Common myeloid progenitor, CD34-positive (primary cell): ENCODE results near the gene SNCAIP.
A peak's percentile ranks its signal among the peaks of the same experiment; 100 is the strongest.

Experiments
- CTCF ChIA-PET: fragments of 350-600 bp; sonication (Branson Sonifier 250); formaldehyde crosslinking; loops from one replicate; lab custom pipeline; 2021; ENCODE audit warnings: antibody characterized with exemption; lab: Charles Lee
- POLR2A ChIA-PET: fragments of 350-600 bp; sonication (Branson Sonifier 250); formaldehyde crosslinking; loops from one replicate; lab custom pipeline; 2021; ENCODE audit warnings: antibody characterized with exemption; lab: Charles Lee
- DNase-seq, 3 donors: peaks; one replicate each; pipeline versions ENCODE4 v3.0.0 to v3.0.0-alpha.2; 2013
- H3K27ac ChIP-seq, 2 experiments: 1 replicate in 1 of 2; 2 replicates in 1 of 2; pipeline ENCODE4 v1.7.0; 2013; ENCODE audit warnings: inconsistent platforms in 2 of 2, low read length in 2 of 2, mild to moderate bottlenecking in 2 of 2, low read depth in 1 of 2, moderate library complexity in 1 of 2; ENCODE audit not compliant: severe bottlenecking in 2 of 2, insufficient read depth in 1 of 2, poor library complexity in 1 of 2
- H3K27me3 ChIP-seq, 5 experiments: replicated peaks in 2 of 5; 1 replicate in 3 of 5; 2 replicates in 2 of 5; pipeline versions ENCODE4 v1.6.1 to v1.7.0; 2013; ENCODE audit warnings: low read length in 4 of 5, mild to moderate bottlenecking in 2 of 5, moderate library complexity in 2 of 5, inconsistent platforms in 1 of 5; ENCODE audit not compliant: insufficient read depth in 5 of 5, control insufficient read depth in 4 of 5
- H3K36me3 ChIP-seq, 4 experiments: 1 replicate in 2 of 4; 2 replicates in 2 of 4; pipeline versions ENCODE4 v1.6.1 to v1.7.0; 2013; ENCODE audit warnings: low read length in 3 of 4, control low read depth in 1 of 4, mild to moderate bottlenecking in 1 of 4; ENCODE audit not compliant: control insufficient read depth in 4 of 4, insufficient read depth in 4 of 4
- H3K4me1 ChIP-seq, 4 experiments: 1 replicate in 3 of 4; 2 replicates in 1 of 4; pipeline versions ENCODE4 v1.6.1 to v1.7.1; 2013; ENCODE audit warnings: low read length in 3 of 4, mild to moderate bottlenecking in 3 of 4, control low read depth in 1 of 4, inconsistent platforms in 1 of 4, moderate library complexity in 1 of 4; ENCODE audit not compliant: control insufficient read depth in 4 of 4, insufficient read depth in 4 of 4; ENCODE audit errors: control extremely low read depth in 1 of 4
- H3K4me3 ChIP-seq, 7 experiments: 1 replicate in 4 of 7; 2 replicates in 3 of 7; pipeline versions ENCODE4 v1.5.1 to v1.7.0; 2013; ENCODE audit warnings: mild to moderate bottlenecking in 7 of 7, low read length in 6 of 7, moderate library complexity in 6 of 7, inconsistent platforms in 2 of 7, low read depth in 2 of 7, control low read depth in 1 of 7; ENCODE audit not compliant: insufficient read depth in 4 of 7, control insufficient read depth in 1 of 7; ENCODE audit errors: extremely low read depth in 1 of 7
- H3K9me3 ChIP-seq, 5 experiments: 1 replicate in 4 of 5; 2 replicates in 1 of 5; pipeline versions ENCODE4 v1.6.1 to v1.7.1; 2013; ENCODE audit warnings: low read length in 4 of 5, mild to moderate bottlenecking in 2 of 5, inconsistent platforms in 1 of 5, low read depth in 1 of 5, moderate library complexity in 1 of 5; ENCODE audit not compliant: control insufficient read depth in 4 of 5, insufficient read depth in 2 of 5; ENCODE audit errors: control extremely low read depth in 1 of 5
- WGBS: methylation state at CpG from one replicate; pipeline ENCODE4 v1.1.5; 2013; ENCODE audit not compliant: insufficient coverage; 5-methylcytosine and 5-hydroxymethylcytosine counted together

Gene SNCAIP

DNA sequence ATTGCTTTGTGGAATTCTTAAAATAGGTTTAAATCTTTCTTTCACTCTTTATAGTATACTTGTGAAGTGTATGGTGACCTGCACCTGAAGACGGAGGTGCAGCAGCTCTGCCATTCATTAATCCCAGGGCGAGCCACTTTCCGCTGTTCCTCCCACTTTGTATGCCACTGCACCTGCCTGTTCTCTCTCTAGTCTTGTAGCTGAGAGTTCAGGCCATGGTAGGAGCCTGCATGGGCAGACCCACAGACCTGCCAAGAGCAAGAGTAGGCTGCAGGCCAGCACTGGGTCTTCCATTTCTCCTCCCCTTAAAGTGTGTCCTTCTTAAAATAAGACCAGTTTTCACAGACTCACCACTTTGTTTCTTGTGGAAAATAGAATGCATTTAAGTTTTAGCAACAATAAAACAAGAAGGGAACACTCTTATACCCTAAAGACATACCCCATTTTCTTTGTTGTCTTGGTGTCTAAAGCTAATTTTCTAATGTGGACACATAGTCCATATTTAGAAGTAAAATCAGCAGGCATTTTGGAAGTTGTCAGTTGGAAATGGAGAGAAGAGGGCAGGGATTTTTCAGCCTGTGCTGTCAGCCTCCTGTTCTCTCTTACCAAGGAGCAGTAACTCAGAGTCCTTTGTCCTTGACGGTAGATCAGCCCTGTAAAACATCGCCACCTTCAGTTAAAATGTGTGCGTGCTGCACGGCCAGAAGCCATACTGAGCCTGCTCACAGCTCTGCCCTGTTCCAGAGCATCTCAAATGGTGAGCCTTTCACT lies 103.2 kb downstream of the SNCAIP start:
- Histone ChIP-seq H3K27ac (no peak overlapping the region), H3K27me3 (peaks cover 0 to 1% (median 0%) of the 10 kb centered on the region in 5 experiments), H3K9me3 (no peaks in the 10 kb centered on the region), H3K4me1 (no peaks in the 10 kb centered on the region), H3K36me3 (no peaks in the 10 kb centered on the region), H3K4me3 (no peak overlapping the region)
- 50% methylated on average over 4 of the region's 7 CpGs for WGBS
- POLR2A ChIA-PET: no interaction called here
- CTCF ChIA-PET: interaction anchor here (0.6 to 1.6 kb wide), 6 partner anchors 8 to 981 kb away, joined by 3 to 7 read pairs (median 3); no protein-coding TSS in a partner anchor
- DNase-seq: peak; percentile 34 to 64 (median 57)

DNA sequence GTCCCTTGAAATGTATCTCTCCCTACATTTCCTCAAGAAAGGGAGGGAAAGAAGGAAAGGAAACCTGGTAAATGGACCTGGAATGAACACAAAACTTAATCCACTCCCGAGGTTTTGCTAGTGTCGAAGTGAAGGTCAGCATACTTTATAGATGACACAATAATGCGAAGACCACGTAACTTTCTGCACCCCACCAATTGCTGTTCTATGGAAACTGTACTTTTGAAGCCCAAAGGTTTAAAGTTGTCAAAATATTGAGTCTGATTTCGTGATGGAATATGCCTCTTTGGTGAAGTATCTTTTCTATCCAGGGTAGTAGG lies 103.7 kb downstream of the SNCAIP start:
- no peak overlapping the region for H3K27ac ChIP-seq
- peaks cover 0 to 1% (median 0%) of the 10 kb centered on the region in 5 experiments for H3K27me3 ChIP-seq
- H3K9me3 ChIP-seq: no peaks in the 10 kb centered on the region
- ChIA-PET POLR2A (no interaction called here), CTCF (interaction anchor here (0.6 to 1.6 kb wide), 5 partner anchors 9 to 302 kb away, joined by 3 to 7 read pairs (median 3); no protein-coding TSS in a partner anchor)
- 91% methylated on average over 4 of the region's 5 CpGs for WGBS
- no peak overlapping the region for H3K4me3 ChIP-seq
- DNase-seq: no peak
- no peaks in the 10 kb centered on the region for H3K36me3 ChIP-seq
- H3K4me1 ChIP-seq: no peaks in the 10 kb centered on the region

DNA sequence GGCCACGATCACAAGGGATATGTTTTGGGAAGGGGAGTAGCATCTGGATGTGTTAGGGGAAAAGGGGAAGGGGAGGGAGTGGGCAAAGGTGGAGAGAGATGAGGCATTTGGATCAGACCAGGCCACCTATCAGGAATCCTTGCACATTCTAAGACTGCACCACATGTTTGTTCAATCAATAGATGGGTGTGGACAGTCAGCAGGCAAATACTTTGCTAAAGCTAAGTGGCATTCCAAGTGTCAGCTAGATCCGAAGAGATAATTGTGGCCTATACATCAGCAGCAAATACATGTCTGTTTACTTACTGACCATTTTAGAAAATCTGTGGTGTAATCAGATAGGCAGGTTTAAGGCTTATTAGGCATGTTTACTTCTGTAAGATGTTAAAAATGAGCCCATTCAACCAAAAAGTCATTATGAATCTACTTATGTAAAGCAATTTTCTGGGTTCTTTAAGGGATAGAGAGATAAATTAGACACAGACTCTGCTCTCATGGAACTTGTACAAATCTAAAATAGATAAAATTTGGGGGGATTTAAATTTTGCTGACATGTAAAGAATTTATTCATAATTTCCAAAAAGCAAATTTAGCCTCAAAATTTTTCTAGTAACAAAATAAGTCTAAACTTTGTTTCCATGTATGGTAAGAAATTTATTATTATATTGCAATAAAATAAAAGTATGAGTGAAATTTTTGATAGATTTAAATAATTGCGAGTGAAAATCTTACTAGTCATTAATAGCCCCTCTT lies 107.3 kb downstream of the SNCAIP start:
- Histone ChIP-seq H3K4me1 (no peaks in the 10 kb centered on the region), H3K4me3 (no peak overlapping the region), H3K9me3 (no peaks in the 10 kb centered on the region), H3K27ac (no peak overlapping the region), H3K27me3 (no peaks in the 10 kb centered on the region), H3K36me3 (no peaks in the 10 kb centered on the region)
- POLR2A ChIA-PET: no interaction called here
- CTCF ChIA-PET: no interaction called here
- 100% methylated on average over 1 of the region's 3 CpGs for WGBS
- no peak for DNase-seq

DNA sequence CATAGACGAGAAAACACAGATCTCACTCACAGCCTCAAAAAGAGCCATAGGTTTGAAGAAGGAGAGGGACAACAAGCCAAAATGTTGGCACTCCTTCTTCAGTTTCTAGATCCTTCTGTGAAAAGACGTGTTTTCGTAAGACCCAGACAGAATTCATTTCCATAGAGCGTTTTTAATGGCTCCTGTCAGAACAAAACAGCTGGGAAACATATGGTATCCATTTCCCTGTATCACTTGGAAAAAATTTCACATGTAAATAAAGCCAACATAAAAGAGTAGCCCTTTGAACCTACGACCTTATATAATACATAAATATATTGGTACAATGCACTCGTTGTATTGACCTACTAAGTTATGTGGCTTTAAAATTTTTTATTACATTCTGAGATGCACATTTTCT lies 108.1 kb downstream of the SNCAIP start:
- no peaks in the 10 kb centered on the region for H3K27me3 ChIP-seq
- no peaks in the 10 kb centered on the region for H3K4me1 ChIP-seq
- H3K9me3 ChIP-seq: no peaks in the 10 kb centered on the region
- H3K27ac ChIP-seq: no peak overlapping the region
- DNase-seq: no peak
- POLR2A ChIA-PET: no interaction called here
- 88% methylated on average over 4 of the region's 6 CpGs for WGBS
- CTCF ChIA-PET: no interaction called here
- no peak overlapping the region for H3K4me3 ChIP-seq
- H3K36me3 ChIP-seq: no peaks in the 10 kb centered on the region

- CTCF ChIA-PET: no interaction called here
- Histone ChIP-seq H3K9me3 (no peaks in the 10 kb centered on the region), H3K27me3 (no peaks in the 10 kb centered on the region), H3K36me3 (no peaks in the 10 kb centered on the region), H3K4me3 (no peak overlapping the region), H3K27ac (no peak overlapping the region), H3K4me1 (no peaks in the 10 kb centered on the region)
- DNase-seq: no peak
- POLR2A ChIA-PET: no interaction called here
- no CpG with 5 or more reads among the region's 3 CpGs for WGBS
Observed at GRCh38 chr5:122420537-122421236, 108.7 kb downstream of the SNCAIP start.

- Histone ChIP-seq H3K27ac (no peak overlapping the region), H3K9me3 (no peaks in the 10 kb centered on the region), H3K36me3 (no peaks in the 10 kb centered on the region), H3K4me3 (no peak overlapping the region), H3K4me1 (no peaks in the 10 kb centered on the region), H3K27me3 (no peaks in the 10 kb centered on the region)
- CTCF ChIA-PET: no interaction called here
- POLR2A ChIA-PET: no interaction called here
- WGBS: 100% methylated on average over 1 of the region's 2 CpGs
- peak in 2 of 3 donors; percentile 23 to 62 for DNase-seq
Observed at GRCh38 chr5:122421374-122422079, 109.5 kb downstream of the SNCAIP start.
